GM18505 (cell line): ENCODE data around the gene HK3.
"Not testable (repeated sequence)": the region's sequence is repeated elsewhere in the genome, so short reads cannot be mapped to it uniquely, and the experiment has no call there.

Experiments used
- ATAC-seq: cut with Tn5 transposase; IDR thresholded peaks from one replicate; pipeline ENCODE4 v1.9.1; 2021; ENCODE audit not compliant: unreplicated experiment
- POLR2A ChIP-seq: IDR thresholded peaks from 4 replicates; pipeline ENCODE4 v1.6.1; 2011; ENCODE audit warnings: borderline replicate concordance; ENCODE audit not compliant: insufficient read depth, insufficient read length; ENCODE audit errors: extremely low read depth

HK3 gene

DNA sequence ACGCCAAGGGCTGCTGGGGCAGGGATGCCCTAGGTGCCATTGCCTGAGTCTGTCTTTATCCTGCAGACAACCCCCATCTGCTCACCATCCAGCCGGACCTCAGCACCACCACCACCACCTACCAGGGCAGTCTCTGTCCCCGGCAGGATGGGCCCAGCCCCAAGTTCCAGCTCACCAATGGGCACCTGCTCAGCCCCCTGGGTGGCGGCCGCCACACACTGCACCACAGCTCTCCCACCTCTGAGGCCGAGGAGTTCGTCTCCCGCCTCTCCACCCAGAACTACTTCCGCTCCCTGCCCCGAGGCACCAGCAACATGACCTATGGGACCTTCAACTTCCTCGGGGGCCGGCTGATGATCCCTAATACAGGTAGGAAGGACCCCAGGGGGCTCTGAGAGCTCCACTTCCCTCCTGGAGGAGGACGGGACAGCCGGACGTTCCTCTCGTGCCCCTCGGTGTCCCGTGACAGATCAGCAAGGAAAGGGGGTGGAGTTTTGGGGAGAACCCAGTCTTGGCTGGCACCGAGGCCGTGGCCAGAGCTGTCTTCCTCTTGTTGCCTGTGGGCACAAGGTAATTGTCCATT lies 24.9 kb downstream of the HK3 start:
- no peak for TF ChIP-seq POLR2A

DNA sequence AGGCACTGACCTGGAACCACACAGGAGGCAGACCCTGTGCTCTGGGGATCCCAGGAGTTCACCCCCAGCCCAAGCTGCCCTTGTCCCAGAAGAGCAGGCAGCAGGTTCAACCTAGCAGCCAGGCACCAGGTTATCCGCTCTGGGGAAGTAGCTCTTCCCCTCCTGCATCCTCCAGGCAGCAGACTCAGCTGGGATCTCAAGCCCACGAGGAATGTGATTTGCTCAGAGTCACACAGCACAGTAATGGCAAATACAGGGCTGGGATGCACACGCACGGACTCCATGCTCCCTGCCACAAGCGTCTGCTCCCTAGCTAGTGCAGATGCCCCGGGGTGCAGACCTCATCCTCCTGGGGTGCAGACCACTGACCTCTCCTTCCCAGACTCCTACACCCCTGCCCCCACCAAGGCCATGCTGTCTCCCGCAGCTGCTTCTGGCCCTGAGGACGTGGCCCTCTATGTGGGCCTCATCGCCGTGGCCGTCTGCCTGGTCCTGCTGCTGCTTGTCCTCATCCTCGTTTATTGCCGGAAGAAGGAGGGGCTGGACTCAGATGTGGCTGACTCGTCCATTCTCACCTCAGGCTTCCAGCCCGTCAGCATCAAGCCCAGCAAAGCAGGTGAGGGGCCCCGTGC lies 25.5 kb downstream of the HK3 start:
- ATAC-seq: no peak
- no peak for TF ChIP-seq POLR2A

More for the DNA sequence above, 24.9 kb downstream of the HK3 start:
- ATAC-seq: no peak

DNA sequence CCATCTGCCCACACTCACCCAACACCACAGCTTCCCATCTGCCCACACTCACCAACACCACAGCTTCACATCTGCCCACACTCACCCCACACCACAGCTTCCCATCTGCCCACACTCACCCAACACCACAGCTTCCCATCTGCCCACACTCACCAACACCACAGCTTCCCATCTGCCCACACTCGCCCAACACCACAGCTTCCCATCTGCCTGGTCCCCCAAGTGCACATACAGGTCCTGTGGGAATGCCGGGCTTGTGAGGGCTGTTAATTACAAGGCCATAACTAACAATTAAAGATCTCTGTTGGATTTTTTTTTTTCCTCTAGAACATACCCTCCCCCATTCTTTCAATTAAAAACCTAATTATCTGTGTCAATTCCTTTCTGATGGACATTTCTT lies 26.1 kb downstream of the HK3 start:
- not testable (repeated sequence) for ATAC-seq

DNA sequence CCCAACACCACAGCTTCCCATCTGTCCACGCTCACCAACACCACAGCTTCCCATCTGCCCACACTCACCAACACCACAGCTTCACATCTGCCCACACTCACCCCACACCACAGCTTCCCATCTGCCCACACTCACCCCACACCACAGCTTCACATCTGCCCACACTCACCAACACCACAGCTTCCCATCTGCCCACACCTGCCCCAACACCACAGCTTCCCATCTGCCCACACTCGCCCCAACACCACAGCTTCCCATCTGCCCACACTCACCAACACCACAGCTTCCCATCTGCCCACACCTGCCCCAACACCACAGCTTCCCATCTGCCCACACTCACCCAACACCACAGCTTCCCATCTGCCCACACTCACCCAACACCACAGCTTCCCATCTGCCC lies 26.6 kb downstream of the HK3 start:
- ATAC-seq: not testable (repeated sequence)

DNA sequence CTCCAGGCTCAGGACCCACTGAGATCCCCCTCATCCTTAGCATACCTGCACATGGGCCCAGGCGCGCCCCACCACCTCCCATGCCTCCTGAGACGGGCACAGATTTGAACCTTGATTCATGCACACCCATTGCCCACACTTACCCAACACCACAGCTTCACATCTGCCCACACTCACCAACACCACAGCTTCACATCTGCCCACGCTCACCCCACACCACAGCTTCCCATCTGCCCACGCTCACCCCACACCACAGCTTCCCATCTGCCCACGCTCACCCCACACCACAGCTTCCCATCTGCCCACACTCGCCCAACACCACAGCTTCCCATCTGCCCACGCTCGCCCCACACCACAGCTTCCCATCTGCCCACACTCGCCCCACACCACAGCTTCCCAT lies 28.5 kb downstream of the HK3 start:
- ATAC-seq: not testable (repeated sequence)

DNA sequence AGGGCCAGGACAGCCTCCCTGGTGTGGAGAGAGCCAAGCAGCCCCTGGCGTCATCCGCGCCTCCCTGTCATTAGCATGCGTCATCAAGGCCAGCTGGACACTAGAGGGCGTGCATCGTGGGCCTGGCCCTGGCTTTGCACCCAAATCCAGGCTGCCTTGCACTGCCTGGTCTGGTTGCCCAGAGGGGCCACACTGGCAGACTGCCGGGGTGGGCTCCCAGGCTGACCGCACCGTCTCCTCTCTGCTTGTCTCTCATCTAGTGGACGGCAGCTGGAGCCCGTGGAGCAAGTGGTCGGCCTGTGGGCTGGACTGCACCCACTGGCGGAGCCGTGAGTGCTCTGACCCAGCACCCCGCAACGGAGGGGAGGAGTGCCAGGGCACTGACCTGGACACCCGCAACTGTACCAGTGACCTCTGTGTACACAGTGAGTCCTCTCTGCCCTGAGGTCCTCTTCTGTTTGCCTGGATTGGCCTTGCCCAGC lies 29.0 kb downstream of the HK3 start:
- no peak for ATAC-seq
- TF ChIP-seq POLR2A: no peak

DNA sequence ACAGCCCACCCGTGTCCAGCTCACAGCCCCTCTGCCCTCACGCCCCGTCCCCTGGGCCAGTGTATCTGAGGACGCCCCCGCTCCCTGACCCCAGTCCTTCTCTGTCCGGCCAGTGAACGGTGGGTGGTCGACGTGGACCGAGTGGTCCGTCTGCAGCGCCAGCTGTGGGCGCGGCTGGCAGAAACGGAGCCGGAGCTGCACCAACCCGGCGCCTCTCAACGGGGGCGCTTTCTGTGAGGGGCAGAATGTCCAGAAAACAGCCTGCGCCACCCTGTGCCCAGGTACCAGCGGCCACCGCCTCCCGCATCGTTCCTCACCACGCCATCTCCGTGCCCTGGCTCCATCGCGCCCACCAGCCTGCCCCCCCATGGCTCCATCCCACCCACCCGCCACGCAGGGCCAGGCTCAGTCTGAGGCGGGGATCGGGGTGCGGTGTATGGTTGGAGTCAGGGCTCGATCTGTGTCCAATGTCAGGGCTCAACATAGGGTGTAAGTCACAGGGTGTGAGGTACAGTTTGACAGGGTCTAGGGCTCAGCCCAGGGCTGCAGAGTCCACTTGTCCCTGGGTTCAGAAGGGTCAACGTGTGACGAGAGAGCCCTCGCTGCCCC lies 29.5 kb downstream of the HK3 start:
- TF ChIP-seq POLR2A: no peak
- ATAC-seq: no peak

DNA sequence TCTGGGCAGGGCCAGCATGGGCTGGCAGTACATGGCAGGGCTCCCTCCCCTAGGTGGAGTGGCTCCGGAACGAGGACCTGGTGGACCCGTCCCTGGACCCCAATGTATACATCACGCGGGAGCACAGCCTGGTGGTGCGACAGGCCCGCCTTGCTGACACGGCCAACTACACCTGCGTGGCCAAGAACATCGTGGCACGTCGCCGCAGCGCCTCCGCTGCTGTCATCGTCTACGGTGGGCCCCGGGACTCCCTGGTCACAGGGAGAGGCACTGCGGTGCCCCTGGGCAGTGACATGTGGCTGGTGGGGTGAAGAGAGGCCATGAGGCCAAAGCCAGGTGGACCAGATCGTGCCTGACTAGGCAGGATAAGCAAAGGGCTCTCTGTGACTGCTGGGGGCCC lies 30.4 kb downstream of the HK3 start:
- TF ChIP-seq POLR2A: no peak
- ATAC-seq: no peak

DNA sequence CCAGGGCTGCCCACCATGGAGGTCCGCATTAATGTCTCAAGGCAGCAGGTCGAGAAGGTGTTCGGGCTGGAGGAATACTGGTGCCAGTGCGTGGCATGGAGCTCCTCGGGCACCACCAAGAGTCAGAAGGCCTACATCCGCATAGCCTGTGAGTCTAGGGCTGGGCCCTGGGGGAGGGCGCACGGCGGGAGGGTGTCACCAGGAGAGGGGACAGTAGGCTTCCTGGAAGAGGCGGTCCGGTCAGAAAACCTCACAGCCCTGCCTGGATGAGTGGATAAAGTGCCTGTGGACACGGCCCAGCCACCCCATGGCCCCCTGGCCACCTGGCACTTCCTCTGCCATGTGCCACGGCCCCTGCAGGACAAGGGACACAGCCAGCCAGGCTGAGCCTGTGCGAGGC lies 31.0 kb downstream of the HK3 start:
- no peak for TF ChIP-seq POLR2A
- ATAC-seq: no peak

DNA sequence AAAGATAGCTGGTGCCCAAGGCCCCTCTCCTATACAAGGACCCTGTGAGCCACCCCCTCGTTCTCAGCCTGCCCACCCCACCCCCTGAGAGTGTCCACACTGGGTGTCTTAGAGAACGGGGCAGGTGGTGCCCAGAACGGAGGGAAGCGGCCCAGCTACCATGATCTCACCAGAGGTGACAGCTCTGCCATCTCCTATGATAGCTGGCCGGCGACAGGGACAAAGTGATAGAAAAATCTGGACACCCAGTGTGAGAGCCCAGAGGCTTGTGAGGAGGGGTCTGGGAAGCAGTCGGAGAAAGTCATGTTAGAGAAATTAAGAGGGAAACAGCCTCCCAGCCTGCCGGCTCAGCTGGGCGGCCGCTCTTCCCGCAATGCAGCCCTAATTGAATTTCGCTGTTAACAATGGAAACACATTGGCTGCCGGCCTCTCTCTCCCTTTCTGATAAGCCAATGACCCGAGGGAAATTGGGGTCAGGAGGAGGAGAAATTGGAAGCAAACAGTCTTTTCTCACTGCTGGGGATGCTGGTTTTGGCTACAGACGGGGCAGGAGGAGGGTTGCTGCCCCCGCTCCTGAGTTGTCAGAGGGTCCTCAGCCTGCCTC lies 32.3 kb downstream of the HK3 start:
- no peak for TF ChIP-seq POLR2A
- ATAC-seq: no peak

DNA sequence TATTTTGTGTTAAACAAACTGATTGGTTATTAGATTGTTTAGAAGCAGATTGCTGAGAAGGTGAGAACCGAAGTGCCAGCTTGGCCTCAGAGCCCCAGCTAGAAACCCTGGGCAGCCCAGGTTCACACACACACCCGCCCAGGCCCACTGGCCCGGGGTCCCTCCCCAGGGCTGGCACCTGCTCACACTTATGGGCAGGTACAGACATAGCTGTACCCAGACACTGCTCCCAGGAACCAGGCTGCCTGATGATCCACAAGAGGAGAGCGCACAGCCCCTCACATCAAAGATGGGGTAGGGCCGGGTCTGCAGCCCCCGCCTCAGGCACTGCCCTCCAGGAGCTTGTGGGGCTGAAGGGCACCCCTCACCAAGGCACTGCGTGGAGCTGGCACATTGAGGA lies 33.2 kb downstream of the HK3 start:
- no peak for ATAC-seq
- no peak for TF ChIP-seq POLR2A

DNA sequence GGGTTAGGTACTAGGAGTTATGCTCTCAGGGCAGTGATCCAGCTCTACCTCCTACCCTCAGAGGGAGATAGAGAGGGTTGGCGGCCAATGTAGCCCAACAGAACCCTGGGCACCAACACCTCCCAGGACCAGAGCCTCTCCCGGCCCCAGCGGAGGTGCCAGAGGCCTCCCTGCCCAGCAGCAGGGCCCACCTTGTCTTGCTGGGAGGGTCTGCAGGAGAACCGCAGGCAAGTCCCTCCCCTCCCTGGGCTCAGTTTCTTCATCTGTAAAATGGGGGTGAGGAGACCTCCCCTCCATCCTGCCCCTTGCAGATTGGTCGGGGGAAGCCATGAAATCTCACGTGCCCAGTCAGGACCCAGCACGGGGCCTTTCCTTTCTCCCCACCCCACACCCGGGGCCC lies 34.4 kb downstream of the HK3 start:
- TF ChIP-seq POLR2A: no peak
- ATAC-seq: no peak

DNA sequence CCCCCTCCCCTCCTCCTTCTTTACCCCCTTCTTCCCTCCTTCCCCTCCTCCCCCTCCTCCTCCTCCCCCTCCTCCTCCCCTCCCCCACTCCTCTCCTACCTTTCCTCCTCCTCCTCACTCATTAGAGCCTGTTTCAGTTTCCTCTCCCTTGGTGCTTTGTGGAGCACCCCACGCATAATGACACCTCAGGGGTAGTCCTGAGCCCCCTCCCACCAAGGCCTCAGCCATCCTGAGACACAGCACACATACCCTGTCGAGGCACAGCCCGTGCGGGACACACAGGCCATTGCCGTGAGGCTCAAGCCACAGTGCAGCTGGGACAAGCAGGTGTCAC lies 35.4 kb downstream of the HK3 start:
- no peak for ATAC-seq
- TF ChIP-seq POLR2A: no peak

DNA sequence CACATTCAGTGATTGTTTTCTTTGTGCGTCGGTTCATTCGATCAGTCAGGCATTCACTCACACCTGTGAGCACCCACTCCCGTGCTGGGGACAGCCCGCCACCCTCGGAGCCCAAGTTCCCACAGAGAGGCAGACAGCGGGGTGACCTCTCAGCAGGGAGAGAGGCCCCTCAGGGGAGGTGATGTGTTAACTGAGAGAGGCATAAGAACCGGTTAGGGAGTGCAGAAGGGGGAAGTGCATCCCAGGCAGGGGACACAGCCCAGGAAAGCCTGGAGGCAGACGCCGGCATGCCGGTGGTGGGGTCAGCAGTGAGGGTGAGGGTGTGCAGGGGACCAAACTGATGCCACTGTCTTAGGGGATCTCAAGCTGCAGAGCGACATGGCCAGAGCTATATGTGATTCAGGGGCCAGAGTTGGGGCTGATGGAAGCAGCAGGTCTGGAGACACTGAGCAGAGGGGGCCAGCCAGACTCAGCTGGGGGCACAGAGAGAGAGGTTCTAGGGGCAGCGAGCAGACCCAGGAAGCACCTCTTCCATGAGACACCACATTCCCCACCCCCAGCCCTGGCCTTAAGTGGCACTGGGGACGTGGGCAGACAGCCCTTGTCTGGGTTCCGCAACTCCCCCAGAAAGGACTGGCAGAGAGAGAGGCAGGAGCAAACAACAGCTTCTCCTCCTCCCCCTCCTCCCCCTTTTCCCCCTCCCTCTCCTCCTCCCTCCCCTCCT lies 35.9 kb downstream of the HK3 start:
- TF ChIP-seq POLR2A: no peak
- no peak for ATAC-seq
